COR-L47 (cell line): ENCODE data around the gene FKBP5.
"Not testable (repeated sequence)": the region's sequence is repeated elsewhere in the genome, so short reads cannot be mapped to it uniquely, and the experiment has no call there.

ENCODE experiments used
- DNase-seq: peaks from one replicate; lab custom pipeline; 2025; lab: John Stamatoyannopoulos, UW

Gene FKBP5

DNA sequence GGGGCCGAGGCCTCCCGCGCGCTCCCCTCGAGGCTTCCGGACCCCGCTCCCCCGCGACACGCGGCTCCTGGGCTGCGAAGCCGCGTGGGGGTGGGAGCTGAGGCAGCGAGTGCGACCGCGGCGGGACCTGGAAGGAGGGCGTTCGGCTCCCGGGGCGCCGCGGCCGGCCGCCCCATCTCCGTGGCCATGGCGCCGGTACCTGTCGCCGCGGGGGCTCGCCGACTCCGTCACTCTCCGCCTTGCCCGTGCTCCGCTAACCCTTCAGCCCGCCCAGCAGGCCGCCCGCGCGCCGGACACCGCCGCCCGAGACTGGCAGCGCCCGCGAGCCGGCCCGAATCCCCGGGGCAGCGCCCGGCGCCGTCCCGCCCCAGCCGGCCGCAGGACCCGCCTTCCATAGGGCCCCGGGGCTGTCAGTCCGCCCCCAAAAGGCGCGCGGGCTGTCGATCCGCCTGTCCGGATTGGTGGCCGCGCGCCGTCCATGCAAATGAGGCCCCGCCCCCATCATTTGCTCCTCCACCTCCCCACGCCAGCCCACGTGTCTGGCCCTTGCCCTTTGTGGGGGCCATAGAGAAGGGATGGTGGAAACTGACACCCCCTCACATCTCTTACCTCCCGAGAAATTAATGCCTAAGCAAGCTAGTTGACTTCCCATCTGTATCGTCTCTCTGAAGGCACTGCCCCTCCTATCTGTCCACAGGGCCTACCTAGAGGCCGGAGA is at the start of gene FKBP5:
TSS of gene FKBP5 (minus strand) at position 311 of the 718 bp plus-strand sequence. CDS start 46,091 bp downstream, outside the sequence.
- DNase-seq = peak; percentile 72

DNA sequence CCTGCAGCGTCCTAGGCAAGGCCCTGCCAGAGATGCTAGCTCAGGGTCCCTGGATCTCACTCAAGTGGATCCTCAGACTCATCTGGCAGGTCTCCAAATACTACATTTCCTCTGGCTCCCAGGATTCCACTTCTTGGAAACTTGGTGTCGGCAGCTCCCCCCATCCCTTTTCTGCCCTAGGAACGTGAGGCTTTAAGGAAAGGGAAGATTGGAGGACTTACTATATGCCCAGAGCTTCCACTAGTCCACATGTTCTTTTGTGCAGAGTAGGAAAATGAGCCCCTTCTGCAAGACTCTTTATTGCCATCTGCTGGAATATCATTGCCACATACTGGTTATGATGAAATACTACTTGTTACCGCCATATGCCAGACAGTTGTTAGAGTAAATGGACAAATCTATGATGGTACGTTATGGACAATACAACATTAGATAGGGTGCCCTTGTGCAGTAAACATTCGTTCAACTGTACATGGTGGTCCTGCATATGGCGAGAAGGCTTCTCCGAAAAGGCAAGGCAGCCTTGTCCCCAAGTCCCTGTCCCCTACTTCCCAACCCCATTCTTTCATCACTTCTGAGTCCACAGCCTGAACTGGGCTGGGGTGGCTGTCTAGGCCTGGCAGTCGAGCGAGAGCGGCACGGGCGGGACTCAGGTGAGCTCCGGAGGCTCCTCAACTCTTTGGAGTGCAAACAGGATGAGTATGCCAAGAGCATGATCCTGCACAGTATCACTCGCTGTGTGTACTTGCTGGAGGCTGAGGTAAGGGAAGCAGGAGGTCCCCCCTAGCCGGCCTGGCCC is 48.9 kb upstream of the FKBP5 start:
- DNase-seq = peak; percentile 59

DNA sequence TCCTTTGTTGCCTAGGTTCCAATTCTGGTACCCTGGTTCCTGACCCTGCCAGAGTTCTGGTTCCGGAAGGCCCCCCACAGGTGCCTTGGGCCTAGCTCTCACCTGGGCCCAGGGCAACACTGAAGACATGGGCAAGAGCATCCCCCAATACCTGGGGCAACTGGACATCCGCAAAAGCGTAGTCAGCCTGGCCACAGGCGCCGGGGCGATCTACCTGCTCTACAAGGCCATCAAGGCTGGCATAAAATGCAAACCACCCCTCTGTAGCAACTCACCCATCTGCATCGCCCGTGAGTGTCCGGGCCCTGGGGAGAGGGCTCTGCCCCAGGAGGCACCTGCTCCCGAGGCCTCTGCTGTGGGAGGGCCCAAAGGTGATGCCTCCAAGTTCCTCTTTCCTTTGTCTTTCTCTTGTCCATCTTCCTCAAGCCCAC is 48.3 kb upstream of the FKBP5 start, which contains the start of gene ARMC12:
TSS of gene ARMC12 (plus strand) at position 51 of the 431 bp plus-strand sequence. CDS start at position 128, 77 bp downstream.
- DNase-seq = no peak

DNA sequence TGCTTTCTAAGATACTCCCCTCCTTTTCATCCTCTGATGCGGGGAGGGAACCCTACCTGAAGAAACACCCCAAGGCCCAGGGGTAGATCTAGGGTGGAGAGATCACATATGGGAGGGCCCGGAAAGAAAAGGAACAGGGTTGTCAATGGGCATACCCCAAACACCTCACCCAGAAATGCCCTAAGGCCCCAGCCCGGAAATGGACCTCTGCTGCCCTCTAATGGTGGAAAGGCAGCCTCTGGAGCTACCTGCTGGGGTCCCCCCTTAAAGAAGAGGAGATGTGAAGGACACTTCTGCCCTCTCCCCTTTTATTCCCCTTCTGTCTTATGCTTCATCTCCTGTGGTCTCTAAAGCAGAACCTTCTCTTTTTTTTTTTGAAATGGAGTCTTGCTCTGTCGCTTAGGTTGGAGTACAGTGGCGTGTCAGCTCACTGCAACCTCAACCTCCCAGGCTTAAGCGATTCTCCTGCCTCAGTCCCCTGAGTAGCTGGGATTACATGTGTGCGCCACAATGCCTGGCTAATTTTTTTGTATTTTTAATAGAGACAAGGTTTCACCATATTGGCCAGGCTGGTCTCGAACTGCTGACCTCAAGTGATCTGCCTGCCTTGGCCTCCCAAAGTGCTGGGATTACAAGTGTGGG is 47.7 kb upstream of the FKBP5 start:
- peak; percentile 43 for DNase-seq

DNA sequence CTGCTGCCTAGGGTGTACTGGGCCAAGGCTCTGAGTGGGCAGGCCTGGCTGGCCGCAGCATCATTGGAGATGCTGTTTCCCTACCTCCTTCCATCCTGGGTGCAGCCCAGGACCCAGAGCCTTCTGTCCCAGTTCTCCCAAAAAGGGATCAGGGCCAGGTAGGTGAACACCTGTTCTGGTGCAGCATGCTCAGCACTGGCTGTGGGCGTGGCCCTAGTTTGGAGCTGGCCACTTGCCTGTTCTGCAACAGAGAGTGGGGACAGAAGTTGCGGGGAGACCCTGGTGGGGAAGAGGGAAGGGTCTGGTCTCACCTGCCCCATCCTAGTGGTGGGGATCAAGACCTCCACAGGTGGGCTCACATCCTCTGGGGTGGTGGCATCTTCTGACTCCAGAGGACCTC is 46.7 kb upstream of the FKBP5 start:
- no peak for DNase-seq

DNA sequence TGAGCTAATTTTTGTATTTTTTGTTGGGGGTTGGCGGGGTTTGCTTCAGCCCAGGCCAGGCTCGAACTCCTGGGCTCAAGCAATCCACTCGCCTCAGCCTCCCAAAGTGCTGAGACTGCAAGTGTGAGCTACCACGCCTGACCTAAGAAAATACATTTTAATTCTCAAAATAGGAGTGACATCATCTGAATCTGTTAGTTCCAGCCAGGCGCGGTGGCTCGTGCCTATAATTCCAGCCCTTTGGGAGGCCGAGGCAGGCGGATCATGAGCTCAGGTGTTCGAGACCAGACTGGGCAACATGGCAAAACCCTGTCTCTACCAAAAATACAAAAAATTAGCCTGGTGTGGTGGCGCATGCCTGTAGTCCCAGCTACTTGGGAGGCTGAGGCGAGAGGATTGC is 45.6 kb upstream of the FKBP5 start:
- not testable (repeated sequence) for DNase-seq

DNA sequence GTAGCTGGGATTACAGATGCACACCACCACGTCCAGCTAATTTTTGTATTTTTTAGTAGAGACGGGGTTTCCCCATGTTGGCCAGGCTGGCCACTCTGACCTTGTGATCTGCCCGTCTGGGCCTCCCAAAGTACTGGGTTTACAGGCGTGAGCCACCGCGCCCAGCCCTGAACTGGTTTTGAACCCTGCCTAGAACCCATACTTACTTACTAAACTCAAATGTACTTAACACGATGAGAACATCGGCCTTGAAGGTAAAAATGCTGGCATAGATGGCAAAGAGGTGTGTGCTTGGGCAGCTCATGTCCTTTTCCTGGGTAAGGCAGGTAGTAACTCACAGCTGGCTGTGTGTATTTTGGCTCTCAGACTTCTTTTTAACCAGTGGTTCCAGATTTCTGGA is 44.9 kb upstream of the FKBP5 start:
- no peak for DNase-seq

DNA sequence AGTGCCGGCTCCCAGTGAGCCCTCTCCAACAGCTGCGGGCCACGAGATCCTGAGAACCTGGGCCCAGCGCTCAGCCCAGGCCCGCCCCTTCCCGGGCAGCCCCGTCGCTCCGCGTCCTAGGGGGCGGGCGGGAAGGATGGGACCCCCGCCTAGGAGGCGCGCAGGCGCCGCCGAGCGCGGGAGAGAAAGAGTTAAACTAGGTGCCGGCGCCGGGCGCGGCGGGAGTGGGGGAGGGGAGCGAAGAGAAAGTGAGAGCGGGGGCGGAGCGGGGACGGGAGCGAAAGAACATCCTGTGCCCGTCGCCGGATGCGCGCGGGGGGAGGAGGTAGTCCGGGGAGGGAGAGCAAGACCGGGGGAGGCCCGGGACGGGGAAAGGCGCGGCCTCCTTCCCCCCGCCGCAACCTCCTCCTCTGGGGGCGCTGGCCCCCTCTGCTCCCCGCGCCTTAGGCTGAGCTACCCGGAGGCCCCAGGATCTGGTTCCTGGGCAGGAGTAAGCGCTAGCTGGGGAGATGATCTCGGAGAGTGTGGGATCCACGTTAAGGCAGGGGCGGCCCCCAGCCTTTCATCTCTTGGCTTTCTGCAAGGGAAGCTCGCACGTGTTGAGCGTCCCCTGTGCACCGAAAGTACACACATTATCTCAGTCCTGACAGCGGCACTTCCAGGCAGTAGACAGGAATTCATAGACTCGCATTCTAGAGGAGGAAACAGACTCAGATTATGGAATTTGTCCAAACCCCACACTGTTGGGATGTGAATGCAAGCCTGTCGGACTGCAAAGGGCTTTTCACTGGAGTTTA is 43.2 kb upstream of the FKBP5 start:
- DNase-seq = peak; percentile 68

DNA sequence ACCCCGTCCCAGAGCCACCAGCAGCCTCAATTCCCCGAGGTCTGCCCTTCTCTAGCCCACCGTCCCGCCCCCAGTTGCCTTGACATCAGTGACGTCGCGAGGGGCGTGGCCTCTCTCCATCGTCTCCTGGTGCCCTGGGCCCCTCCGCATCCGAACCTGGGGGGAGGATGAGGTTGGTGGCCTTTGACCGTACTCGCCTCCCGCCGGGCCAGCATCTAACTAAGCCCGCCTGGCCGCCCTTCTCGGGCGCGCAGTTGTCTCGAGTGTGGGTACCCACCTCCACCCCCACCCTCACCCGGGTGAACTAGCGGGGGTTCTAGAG is 42.7 kb upstream of the FKBP5 start:
- DNase-seq = peak; percentile 84

DNA sequence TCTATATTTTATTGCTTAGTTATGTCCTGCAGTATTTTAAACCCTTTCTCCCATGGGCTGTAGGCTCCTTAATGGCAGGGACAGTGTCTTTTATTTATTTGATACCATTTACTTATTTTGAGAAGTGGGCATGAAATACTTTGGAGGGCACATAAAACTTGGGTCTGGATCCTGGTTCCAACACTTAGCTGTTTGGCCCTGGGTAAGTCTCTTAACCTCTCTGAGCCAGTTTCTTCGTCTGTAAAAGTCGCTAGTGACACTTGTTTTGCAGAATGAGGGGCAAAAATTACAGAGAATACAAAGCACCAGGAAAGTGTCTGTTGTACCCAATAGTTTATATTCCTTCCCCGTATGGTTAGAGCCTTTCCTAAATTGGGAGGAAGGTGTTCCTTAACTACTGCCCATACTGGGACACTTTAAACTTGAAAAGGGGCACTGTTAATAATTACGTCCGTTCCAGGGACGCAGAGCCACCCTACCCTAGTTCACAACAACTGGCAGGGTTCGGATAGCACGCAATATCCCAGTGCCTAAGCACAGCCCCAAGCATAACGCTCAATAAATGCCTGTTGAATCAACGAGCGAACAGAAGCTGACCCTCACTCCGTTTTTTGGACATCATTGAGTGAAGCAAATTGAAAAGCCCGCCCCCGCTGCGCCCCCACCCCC is 42.2 kb upstream of the FKBP5 start:
- no peak for DNase-seq

DNA sequence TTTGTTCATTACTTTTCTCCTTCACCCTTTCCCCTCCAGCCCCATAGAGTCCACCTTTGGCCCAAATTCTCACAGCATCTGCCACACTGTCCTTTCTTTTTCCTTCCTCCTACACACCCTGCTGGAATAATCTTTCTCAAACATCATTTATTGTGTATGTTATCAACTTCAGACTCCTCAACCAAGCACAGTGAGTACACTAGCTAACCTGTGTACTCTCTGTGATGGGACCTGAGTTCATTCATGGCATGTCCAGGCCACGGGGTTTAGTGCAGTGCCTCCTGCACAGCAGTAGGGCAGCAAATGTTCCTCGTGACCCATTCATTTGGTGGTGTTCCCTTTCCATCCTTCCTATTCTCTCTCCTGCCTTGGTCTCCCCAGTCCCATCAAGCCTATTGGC is 41.0 kb upstream of the FKBP5 start:
- no peak for DNase-seq

DNA sequence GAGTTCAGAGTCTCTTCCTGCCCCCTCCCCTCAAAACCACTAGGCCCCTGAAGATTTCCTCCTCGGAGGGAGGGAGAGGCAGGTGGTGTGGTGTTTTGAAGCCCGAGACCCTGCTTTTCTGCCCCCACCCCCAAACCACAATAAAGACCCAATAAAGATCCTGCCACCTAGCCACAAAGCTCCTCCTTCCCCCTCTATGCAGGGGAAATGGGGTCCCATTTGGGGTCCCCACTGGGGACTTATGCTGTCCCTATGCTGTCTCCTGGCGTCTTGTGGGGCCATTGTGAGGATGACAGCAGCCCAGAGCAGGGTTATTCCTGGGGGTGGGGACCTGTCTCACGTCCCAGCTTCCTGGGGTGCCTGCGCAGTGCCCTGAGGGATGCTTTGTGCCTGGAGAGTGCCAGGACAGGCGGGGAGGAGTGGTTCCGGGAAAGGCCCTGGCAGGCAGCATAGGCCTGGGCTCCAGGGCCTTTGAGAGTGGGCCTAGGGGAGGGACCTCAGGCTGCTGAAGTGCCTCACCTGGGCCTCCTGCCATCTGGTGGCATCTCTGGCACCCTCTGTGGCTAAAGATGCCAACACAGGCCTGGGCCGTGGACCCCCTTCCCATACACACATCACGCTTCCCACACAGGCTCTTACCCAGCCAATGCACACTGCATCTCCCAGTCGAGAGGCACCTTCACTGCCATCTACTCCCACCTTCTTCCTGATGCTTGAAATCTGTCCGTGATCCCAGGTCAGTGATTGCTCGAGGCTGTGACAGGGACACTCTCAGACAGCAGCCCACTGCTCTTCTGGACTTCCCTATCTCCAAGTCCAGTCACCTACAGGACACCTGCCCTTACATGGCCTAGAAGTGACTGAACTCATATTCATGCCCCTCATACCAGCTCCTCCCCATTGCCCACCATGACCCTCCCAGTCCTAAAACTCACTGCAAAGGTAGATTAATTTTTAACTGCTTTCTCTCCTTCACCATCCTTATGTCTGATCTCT is 40.3 kb upstream of the FKBP5 start:
- DNase-seq = no peak

DNA sequence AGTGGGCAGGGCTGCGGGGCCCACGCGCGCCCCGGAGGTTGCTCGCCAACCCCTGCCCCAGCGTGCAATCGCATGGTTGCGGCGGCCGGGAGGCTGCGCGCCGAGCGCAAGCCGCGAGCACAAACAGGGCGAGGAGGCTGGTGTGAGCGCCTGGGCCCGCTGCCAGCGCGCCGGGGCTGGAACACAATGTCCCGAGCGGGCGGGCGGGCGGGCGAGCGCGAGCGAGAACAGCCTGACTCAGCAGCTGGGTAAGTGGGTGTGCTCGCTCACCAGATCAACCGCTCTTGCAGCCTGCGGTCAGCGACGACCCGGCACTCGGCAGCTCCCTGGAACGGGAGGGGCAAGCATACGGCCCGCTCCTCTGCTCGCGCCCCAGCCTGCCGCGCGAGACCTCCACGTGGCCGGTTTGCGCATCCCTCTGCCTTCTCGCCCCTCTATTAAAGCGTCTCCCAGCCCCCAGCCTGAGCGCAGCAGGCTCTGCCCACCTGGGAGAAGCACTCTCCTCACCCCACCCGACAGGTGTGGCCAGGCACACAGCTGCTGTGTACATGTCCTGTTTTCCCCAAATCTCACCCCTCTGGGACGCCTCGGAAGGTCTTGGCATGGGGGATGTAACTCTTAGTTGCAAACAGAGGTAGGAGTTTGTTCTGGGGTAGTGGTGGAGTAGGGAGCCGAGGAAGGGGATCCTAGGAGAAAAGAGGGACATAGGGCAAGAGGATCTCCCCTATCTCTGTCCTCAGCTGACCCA is 39.4 kb upstream of the FKBP5 start:
- peak; percentile 78 for DNase-seq

DNA sequence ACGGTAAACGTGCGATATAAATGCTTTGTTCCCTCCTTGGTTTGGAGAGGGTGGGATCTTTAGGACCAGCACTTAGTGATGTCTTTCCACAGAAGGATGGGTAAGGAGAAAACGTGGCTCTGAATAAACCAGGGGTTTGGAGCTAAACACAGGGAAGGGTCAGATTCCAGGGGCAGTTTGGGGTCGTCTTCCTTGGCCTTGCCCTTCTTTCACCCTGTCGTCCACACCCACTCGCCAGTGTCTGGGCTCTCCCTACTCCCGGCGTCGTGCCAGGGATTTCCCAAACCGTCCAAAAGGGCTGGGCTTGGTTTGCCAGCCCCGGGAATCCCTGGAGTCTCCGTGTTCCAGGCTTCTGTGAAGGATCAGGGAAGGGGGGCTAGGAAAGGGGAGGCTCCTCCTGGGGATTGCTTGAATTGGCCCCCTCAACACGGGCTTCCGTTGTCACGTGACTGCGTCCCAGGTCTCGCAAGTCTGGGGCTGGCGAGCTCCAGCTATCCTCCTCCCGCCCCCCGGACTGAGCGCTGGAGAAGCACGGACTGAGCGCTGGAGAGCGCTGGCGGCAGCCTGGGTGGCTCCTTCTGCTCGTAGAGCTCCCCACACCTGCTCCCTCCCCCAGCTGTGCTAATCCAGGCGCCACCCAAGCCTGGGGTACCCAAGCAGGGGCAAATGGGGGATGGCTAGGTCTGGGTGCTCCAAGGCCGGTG is 38.7 kb upstream of the FKBP5 start:
- DNase-seq = peak; percentile 70

DNA sequence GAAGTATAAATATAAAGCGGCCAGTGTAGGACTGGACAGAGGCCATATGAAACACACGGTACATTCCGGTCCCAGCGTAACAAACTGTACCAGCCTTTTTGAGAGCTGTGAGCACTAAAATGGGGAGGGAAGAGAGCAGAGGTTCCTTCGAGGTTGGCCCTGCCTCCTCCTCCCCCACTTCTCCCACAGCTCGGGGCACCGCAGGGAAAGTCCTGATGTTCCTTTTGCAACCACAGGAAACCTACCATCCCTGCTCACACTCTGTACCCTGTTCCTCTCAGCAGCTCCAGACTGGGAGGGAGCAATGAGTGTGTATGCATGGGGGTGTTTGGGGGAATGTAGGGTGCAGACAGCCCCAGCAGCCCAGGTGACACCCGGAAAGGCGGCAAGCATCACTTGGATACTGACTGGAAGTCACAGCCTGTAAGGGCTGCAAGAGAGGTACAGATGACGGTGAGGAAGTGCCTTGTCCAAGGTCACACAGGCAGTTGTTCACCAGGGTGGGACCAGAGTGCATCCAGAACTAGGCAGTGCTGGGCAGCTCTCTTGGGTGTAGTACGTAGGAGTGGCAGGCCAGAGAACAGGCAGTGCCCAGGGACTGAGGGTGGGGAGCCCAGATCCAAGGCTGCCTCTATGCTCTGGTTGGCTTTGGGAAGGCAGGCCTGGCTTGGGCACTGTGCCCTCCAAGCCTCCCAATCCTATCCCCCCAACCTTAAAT is 37.2 kb upstream of the FKBP5 start:
- no peak for DNase-seq

DNA sequence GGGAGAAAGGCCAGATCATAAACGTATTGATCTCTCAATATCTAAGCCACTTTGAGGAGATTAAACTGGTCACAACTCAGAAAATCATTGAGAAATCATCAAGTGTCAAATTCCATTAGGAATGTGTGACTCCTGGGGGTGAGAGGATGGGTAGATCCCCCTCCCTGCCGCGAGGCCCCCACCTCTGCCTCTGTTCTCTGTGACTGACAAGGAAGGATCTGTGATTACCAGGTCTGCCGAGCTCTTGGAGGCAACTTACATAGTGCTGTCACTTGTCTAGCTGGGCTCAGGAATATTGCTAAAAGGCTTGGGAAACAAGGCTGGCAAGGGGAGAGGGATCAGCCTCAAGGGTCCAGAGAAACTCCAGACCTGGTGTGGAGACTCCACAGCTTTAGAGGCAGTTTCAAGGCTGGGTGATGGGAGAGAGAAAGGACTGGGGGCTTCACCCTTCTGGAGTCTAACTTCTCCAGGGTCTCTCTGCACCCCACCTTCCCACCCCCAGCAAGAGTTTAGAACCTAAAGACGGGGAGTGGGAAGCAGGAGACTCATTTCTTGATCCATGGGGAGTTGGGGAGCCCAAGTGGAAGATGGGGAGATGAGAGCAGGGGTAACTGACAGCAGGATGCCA is 36.5 kb upstream of the FKBP5 start:
- no peak for DNase-seq

DNA sequence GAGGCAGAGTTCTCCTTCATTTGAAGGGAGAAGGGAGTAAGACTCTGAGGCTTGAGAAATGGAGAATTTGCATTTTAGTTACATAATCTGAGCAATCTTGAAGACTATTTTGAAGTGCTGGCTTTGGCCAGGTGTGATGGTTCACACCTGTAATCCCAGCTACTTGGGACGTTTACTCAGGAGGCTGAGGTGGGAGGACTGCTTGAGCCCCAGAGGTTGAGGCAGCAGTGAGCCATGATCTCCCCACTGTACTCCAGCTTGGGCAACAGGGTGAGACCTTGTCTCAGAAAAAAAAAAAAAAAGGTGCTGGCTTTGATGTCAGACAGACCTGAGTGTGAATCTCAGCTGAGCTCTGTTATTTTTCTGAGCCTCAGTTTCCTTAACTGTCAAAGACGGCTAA is 35.8 kb upstream of the FKBP5 start:
- DNase-seq = no peak

DNA sequence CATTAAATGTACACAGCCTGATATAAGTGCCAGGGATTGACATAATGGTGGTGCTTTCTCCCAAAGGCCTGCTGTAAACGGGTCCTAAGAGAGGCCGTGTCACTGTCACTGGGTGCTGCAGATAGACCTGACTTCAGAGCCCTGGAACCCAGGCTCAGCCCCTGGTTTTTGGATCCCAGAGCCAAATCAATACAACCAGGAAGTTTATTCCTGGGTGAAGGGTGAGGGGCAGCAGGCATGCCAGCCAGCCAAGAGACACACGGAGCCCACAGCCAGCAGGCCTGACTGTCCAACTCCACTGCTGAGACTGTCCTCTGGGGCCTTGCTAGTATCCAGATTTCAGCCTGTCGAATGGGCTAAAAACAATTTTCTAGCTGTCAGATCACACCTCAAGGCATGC is 35.3 kb upstream of the FKBP5 start:
- DNase-seq = no peak
